Hematopoietic multipotent progenitor cell treated with erythropoietin and hydrocortisone succinate and interleukin-3 and kit ligand, for 8 days (in vitro differentiated cells): ENCODE measurements around the gene MAN2B2.
A peak's percentile ranks its signal among the peaks of the same experiment; 100 is the strongest.

Source experiments
- DNase-seq: peaks from one replicate; pipeline ENCODE4 v3.0.0-alpha.2; 2015

Gene MAN2B2

DNA sequence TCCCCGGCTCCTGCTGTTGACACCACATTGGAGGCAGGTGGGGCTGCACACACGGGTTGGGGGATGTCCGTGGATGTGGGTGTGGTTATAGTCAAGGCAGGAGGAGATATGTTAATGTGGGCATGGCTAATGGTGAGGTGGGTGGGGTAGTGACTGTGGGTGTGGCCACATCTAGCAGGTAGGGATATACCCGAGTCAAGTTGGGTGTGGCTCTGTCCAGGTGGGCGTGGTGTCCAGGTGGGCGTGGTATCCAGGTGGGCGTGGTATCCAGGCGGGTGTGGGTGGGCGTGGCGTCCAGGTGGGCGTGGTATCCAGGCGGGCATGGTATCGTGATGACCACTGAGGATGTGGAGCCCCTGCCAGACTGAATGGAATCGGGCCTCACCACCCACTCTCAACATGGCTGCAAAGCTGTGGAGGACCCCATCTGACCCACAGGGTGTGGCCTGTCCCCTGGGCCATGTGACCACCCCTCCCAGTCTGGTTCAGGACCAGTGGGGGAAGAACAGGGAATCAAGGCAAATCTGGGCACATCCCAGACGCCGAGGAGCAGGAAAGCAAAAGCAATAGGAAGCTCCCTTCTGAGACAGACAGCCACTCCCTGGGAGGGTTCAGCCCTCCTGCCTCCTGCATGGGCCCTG is 21.0 kb downstream of the MAN2B2 start:
- peak; percentile 45 for DNase-seq

DNA sequence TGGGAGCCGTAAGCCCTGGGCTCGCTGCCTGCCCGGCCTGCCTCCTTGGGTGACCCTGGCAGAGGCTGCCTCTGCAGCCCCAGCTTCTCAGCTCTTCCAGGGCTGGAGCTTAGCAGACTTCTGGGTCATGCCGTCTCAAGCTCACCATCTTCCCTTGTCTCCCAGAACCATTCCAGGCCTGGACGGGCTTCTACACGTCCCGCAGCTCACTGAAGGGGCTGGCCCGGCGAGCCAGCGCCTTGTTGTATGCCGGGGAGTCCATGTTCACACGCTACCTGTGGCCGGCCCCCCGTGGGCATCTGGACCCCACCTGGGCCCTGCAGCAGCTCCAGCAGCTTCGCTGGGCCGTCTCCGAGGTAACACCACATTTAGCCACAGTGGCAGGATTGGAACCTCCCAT is 22.0 kb downstream of the MAN2B2 start:
- no peak for DNase-seq

DNA sequence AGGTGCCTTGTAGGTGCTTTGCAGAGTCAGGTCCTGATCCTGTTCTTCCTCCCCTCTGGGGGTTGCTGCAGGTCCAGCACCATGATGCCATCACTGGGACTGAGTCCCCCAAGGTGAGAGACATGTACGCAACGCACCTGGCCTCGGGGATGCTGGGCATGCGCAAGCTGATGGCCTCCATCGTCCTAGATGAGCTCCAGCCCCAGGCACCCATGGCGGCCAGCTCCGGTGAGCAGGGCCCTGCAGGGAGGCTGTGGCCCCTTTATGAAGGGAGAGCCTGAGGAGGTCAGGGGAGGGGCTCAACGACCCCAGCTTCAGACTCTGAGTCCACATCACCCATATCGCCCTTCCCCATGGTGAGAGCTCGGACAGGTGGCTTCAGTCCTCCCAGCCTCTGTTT is 23.1 kb downstream of the MAN2B2 start:
- DNase-seq = no peak

DNA sequence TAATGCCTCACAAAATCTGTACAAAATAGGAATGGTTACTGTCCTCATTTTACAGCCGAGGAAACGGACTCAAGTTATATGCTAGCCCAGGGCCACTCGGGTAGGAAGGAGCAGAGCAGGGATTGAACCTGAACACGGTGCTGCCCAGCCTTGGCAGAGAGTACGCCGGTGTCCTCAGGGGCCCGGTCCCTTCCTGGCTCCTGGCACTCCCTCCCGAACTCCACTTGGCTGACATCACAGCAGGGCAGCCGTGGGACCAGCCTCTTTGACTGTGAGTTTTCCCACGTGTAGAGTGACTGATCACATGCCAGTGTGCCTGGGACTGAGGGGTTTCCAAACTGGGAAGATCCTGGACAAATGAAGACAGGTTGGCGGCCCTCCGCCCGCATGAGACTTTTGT is 23.7 kb downstream of the MAN2B2 start:
- DNase-seq = no peak

DNA sequence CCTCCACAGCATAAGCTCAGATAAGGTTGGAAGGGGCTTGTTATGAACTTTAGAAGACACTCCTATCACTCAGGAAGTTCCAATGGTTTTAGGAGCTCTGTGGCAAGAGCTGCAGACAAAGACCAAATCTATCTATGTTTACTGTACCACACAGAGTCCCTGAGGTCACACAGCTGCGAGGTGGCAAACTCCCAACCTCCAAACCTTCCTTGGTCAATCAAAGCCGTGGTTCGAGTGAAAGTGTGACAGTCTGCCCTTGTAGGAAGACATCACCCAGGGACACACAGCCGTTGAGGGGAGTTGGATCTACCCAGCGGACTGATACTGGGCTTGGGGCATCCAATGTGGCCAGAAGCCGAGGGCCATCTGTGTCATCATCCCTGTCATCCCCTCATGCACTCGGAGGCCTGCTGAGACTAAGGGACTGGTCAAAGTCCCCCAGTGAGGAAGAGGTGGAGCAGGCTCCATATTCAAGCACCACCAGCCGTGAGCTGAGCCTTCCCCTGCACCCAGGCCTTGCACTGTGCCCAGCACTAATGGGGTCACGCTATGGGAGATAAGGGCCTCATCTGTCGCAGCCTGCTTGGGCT is 26.8 kb downstream of the MAN2B2 start:
- no peak for DNase-seq

DNA sequence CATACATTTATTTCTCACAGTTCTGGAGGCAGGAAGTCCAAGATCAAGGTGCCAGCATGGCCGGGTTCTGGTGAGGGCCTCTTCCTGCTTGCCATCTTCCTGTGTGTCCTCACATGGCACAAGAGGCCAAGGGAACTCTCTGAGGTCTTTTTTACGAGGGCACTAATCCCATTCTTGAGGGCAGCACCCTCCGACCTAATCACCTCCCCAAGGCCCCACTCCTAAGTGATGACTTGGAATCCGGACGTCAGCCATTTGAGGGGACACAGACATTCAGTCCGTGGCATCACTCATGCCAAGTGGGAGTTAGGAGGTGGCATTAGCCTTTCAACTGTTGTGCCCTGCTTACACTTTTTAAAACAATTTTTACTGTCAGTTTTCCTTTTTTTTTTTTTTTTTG is 27.3 kb downstream of the MAN2B2 start:
- no peak for DNase-seq

DNA sequence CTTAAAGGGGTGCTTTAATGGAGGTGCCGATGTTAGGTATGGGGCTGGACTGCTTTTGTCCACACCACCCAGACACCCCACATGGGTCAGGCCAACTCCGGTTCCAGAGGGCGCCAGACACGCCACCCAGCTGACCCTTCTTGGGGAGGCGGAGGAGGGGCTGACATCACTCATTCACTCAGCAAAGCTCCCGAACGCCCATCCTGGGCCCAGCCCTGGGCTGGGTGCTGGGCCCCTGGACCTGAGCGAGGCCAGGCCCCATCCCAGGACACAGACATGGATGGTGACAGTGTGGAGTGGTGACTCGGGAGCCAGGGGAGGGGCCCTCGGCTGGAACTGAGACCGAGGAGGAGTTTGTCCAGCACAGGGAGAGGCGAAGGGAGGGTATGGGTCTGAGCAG is 28.1 kb downstream of the MAN2B2 start:
- no peak for DNase-seq

DNA sequence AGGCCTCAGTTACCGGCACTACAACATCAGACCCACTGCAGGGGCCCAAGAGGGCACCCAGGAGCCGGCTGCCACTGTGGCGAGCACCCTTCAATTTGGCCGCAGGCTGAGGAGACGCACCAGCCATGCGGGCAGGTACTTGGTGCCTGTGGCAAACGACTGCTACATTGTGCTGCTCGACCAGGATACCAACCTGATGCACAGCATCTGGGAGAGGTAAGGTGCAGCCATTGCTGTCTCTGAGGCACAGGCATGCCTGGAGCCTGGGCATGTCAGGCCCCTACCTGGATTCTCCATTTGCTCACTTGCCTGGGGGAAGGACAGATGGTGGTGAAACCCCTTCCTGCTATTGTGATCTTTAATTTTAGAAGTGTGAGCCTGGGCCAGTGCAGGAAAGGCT is 30.1 kb downstream of the MAN2B2 start:
- no peak for DNase-seq

DNA sequence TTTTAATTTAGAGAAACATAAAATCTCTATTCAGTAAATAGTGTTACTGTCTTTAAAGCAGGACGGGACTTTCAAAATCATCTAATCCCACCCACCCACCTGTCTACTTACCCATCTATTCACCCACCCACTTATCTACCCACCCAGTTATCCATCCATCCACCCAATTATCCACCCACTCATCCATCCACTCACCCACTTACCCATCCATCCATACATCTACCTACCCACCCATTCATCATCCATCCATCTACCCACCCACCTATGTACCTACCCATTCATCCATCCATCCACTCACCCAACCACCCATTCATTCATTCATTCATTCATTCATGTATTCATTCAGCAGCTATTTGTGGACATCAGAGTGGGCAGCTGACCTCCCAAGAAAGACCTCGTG is 30.6 kb downstream of the MAN2B2 start:
- DNase-seq = no peak

DNA sequence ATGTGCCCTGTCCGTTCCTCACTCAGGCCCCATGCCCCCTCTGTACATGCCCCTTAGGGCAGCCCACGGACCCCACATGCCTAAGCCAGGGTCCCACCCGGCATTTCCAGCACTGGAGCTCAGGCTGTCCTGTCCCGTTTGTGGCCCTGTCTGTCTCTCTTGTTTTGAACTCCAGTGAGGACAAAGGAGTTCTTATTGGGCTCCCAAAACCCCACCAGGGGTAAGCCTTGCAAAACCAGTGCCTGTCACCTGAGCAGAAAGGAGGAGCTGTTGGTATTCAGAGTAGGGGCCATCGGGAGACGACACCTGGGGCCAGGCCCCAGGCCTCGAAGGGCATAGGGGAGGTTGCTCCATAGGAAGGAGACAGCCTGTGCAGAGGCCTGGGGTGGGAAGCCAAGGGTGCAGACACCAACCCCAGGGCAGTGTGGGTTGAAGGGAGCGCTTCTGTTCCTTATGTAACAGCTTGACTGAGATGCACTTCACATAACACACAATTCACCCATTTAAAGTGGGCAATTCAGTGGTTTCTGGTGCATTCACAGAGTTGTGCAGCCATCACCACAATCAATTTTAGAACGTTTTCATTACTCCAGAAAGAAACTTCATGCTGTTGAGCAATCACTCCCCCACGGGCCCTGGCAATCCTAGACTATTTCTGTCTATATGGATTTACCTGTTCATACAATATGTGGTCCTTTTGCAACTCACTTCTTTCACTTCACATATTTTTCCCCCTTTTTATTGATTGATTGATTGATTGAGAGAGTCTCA is 31.7 kb downstream of the MAN2B2 start:
- DNase-seq = no peak

DNA sequence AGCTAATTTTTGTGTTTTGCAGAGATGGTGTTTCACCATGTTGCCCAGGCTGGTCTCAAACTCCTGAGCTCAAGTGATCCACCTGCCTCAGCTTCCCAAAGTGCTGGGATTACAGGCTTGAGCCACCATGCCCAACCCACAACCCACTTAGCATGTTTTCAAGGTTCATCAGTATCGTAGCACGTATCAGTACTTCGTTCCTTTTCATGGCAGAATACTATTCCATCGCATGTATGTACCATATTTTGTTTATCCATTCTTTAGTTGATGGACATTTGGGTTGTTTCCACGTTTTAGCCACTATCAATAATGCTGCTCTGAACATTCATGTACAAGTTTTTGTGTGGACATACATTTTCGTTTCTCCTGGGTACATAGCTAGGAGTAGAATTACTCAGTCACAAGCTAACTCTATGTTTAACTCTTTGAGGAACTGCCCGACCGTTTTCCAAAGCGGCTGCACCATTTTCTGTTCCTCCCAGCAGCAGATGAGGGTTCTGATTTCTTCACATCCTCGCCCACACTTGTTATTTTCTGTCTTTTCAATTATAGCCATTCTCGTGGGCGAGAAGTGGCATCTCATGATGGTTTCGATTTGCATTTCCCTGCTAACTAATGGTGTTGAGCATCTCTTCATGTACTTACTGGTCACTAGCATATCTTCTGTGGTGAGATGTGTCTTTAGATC is 32.5 kb downstream of the MAN2B2 start:
- DNase-seq = no peak

DNA sequence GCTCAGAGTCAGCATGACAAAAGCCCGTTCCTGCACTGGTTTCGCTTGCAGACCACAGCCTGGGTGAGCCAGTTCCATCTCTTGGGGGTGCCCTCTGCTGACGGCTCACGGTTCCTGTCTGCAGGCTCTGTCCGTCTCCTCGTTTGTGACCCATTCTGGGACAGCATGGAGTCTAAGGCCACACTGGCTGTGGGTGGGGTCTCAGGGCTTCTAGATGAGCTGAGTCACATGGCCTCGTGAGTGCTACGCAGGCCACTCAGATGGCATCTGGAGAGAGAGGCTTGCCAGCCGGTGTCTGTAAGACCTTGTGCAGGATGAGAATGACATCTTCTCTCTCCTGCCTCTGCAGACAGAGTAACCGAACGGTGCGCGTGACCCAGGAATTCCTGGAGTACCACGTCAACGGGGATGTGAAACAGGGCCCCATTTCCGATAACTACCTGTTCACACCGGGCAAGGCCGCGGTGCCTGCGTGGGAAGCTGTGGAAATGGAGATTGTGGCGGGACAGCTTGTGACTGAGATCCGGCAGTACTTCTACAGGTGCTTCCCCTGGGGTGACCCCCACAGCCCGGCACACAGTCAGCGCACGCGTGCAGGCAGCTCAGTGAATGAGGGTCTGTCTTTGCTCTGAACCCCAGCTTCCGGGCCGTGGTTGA is 33.9 kb downstream of the MAN2B2 start:
- DNase-seq = no peak

DNA sequence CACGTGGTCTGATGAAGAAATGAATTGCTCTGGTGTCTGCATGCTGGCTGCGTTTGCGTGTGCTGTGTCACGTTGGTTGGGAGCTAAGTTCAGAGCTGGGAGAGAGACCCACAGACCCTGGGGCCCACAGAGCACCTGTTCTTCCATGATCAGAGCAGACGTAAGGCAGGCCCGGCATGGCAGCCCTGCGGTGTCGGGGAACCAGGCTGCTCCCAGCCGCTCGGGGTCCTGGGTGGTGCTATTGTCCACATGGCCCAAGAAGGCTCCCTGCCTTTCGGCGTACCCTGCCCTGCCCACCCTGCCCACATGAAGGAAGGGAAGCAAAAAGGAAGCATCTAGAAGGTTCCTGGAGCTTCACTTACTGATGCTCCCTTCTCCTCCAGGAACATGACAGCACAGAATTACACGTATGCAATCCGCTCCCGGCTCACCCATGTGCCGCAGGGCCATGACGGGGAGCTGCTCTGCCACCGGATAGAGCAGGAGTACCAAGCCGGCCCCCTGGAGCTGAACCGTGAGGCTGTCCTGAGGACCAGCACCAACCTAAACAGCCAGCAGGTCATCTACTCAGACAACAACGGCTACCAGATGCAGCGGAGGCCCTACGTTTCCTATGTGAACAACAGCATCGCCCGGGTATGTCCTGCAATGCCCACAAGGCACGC is 34.6 kb downstream of the MAN2B2 start:
- DNase-seq = no peak

DNA sequence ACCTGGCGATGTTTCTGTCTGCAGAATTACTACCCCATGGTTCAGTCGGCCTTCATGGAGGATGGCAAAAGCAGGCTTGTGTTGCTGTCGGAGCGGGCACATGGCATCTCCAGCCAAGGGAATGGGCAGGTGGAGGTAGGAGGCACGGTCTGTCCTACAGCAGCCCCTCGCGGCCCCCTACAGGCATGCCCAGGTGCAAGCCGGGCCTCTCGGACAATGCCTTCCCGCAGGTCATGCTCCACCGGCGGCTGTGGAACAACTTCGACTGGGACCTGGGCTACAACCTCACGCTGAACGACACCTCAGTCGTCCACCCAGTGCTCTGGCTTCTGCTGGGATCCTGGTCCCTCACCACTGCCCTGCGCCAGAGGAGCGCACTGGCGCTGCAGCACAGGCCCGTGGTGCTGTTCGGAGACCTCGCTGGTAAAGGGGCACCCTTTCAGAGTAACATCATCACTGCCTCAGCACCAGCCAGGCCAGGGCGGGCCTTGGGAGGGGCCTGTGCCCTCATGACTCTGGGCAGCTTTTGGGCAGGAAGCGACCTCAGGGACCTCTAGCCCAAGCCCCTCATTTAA is 36.0 kb downstream of the MAN2B2 start:
- DNase-seq = no peak

DNA sequence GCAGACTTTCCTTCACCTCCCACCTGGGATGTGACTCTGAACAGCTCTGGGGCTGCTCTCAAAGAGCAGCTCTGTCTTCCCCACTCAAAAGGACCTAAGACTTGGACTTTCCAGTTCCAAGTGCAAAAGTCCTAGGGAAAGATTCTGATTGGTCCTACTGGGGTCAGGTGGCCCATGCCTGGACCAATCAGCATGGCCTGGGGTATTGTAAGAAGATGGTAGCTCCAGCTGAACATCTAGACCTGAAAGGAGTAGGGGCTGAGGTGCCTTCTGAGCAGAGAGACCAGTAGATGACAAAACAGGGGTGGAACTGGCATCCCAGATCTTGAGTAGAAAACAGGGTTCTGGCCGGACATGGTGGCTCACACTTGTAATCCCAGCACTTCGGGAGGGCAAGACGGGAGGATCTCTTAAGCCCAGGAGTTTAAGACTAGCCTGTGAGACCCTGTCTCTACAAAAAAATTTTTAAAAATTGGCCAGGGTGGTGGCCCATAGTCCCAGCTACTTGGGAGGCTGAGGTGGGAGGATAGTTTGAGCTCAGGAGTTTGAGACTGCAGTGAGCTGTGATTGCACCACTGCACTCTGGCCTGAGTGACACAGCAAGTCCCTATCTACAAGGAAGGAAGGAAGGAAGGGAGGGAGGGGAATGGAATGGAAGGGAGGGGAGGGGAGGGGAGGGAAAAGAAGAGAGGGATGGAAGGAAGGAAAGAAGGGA is 38.1 kb downstream of the MAN2B2 start:
- no peak for DNase-seq

DNA sequence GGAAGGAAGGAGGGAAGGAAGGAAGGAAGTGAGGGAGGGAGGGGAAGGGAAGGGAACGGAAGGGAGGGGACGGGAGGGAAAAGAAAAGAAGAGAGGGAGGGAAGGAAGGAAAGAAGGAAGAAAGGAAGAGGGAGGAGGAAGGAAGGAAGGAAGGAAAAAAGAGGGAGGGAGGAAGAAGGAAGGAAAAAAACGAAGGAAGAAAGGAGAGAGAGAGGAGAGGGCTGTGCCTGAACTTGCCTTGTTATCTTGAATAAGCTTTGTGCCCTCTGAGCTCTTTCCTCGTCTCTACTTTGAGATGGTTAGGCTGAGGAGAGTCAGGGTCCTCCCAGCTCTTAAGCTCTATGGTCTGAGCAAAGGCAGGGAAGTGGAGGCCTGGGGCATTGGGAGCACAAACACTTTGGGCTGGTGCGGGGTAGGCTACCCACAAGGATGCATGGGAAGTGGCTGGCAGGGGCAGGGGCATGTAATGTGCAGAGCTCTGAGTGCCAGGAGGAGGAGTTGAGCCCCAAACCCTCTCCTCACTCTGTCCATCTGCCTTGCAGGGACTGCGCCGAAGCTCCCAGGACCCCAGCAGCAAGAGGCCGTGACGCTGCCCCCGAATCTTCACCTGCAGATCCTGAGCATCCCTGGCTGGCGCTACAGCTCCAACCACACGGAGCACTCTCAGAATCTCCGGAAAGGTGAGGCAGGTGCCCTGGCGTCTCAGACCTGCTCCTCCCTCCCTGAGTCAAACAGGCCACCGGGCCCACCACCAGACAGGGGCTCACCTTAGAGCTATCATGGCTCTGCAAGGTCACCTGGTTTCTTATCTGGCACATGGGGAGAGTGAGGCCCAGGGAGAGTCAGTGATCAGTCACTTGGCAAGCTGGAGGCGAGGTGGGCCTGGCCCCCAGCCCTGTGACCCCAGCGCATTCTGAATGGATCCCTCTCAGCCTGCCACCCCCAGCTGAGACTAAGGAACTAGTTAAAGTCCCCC is 39.0 kb downstream of the MAN2B2 start:
- DNase-seq = no peak

DNA sequence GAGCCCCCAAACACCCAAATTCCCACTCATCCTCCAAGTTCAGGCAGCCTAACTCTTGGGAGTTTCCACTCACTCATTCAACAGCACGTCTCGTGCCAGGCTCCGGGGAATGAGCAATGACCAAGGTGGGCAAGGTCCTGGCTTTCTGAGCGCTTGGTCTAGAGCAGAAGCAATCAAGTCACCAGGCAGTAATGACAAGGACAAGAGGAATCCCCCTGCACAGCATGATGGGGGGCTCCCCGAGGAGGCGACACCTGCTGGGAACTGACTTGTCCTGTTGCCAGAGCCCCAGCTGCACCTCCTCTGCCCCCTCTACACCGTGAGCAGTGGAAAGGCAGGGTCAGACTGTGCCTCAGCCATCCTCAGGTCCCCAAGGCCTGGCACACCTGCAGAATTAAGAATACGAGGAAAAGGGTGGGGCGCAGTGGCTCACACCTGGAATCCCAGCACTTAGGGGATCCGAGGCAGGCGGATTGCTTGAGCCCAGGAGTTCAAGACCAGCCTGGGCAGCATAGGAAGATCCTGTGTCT is 39.8 kb downstream of the MAN2B2 start:
- DNase-seq = no peak

DNA sequence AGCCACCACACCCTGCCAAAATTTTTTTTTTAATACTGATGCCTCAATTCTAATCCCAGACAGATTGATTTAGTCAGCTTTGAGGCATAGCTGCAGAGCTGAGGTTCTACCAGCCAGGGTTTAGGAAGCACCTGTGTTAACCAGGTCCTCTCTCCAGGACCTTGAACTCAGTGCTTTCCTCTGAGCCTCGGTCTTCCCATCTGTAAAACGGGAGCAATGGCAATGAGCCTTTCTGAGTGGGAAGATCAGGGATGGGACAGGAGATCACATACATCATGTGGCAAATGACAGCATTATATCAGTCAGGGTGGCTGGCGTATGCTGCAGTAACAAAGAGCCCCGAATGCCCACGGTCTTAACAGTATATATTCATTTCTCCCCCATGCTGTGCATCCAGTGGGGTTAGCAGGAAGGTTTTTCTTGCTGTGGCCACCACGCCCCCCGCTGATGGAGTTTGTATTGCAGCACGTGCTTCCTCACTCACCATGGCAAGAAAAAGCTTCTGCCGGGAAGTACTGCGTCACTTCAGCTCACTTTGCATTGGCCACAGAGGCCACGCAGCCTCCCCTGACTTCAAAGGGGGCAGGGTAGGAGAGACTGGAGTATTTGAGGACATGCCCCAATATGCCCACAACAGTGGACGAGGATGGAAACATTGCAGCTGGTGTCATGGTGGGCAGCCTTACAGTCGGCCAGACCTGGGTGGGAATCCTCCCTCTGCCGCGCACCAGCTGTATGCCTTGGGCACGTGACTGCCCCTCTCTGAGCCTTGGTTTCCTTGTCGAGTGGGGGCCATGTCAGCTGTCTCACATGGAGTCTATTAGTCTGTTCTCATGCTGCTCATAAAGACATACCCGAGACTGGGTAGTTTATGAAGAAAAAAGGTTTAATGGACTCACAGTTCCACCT is 41.4 kb downstream of the MAN2B2 start:
- DNase-seq = no peak

DNA sequence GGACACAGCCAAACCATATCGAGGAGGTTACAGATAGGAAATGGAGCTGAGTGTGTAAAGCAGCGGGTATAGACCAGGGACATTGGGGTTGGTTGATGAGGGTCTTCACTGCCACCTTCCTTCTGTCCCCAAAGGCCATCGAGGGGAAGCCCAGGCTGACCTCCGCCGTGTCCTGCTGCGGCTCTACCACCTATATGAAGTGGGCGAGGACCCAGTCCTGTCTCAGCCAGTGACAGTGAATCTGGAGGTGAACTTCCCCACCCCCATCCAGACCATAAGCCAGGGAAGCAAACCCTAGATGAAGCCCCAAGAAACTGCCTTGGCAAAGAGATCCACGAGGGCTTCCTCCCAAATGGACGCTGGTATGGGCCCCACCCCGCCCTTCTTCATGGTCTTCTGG is 42.3 kb downstream of the MAN2B2 start:
- no peak for DNase-seq
